IPS-11a (cell line): ENCODE results near the gene SV2C.

ENCODE experiments used
- H3K4me3 ChIP-seq: one replicate; pipeline ENCODE4 v1.5.1; 2013; ENCODE audit warnings: low read depth, low read length, control low read depth

Gene SV2C

GRCh38 chr5:76163111-76163628 lies 80.0 kb downstream of the SV2C start:
- H3K4me3 ChIP-seq = no peak overlapping the region

- no peak overlapping the region for H3K4me3 ChIP-seq
Observed at GRCh38 chr5:76165029-76165428, 81.8 kb downstream of the SV2C start.

GRCh38 chr5:76165711-76166374 lies 82.7 kb downstream of the SV2C start:
- H3K4me3 ChIP-seq = no peak overlapping the region

GRCh38 chr5:76166886-76167576 lies 83.8 kb downstream of the SV2C start:
- H3K4me3 ChIP-seq = no peak overlapping the region

- no peak overlapping the region for H3K4me3 ChIP-seq
Observed at GRCh38 chr5:76169146-76169905, 86.1 kb downstream of the SV2C start.

GRCh38 chr5:76174101-76174500 lies 90.9 kb downstream of the SV2C start:
- H3K4me3 ChIP-seq = no peak overlapping the region

GRCh38 chr5:76175051-76175666 lies 92.0 kb downstream of the SV2C start:
- H3K4me3 ChIP-seq = no peak overlapping the region

- H3K4me3 ChIP-seq = no peak overlapping the region
Observed at GRCh38 chr5:76175821-76176403, 92.7 kb downstream of the SV2C start.

- no peak overlapping the region for H3K4me3 ChIP-seq
Observed at GRCh38 chr5:76177978-76178377, 94.8 kb downstream of the SV2C start.

GRCh38 chr5:76178913-76179312 lies 95.7 kb downstream of the SV2C start:
- H3K4me3 ChIP-seq = no peak overlapping the region

GRCh38 chr5:76180814-76181805 lies 97.9 kb downstream of the SV2C start:
- H3K4me3 ChIP-seq = no peak overlapping the region

- no peak overlapping the region for H3K4me3 ChIP-seq
Observed at GRCh38 chr5:76187386-76187785, 104.2 kb downstream of the SV2C start.

GRCh38 chr5:76190356-76190755 lies 107.2 kb downstream of the SV2C start:
- H3K4me3 ChIP-seq = no peak overlapping the region

- H3K4me3 ChIP-seq = no peak overlapping the region
Observed at GRCh38 chr5:76192837-76193236, 109.7 kb downstream of the SV2C start.

GRCh38 chr5:76193635-76194034 lies 110.5 kb downstream of the SV2C start:
- no peak overlapping the region for H3K4me3 ChIP-seq

- no peak overlapping the region for H3K4me3 ChIP-seq
Observed at GRCh38 chr5:76194340-76194739, 111.2 kb downstream of the SV2C start.

- no peak overlapping the region for H3K4me3 ChIP-seq
Observed at GRCh38 chr5:76196457-76196856, 113.3 kb downstream of the SV2C start.

- no peak overlapping the region for H3K4me3 ChIP-seq
Observed at GRCh38 chr5:76196886-76197489, 113.8 kb downstream of the SV2C start.

GRCh38 chr5:76197726-76198125 lies 114.5 kb downstream of the SV2C start:
- H3K4me3 ChIP-seq = no peak overlapping the region
